HepG2 (cell line): Measurements from ENCODE around the gene MTRF1. TPM values are rescaled to one million over a fixed set of nuclear protein-coding genes. Genes with fewer than 3 reads are reported as not detected.

Experiments used
- ESRRA ChIP-seq: sonication (generic); formaldehyde crosslinking; IDR thresholded peaks from 2 replicates; pipeline ENCODE4 v1.5.1; 2020; ENCODE audit warnings: mild to moderate bottlenecking, low read depth, missing genetic modification reagents
- GABPB1 ChIP-seq: IDR thresholded peaks from 2 replicates; pipeline ENCODE4 v1.6.1; 2016; ENCODE audit warnings: mild to moderate bottlenecking, missing genetic modification reagents, moderate library complexity, missing compliant biosample characterization
- KAT8 ChIP-seq: IDR thresholded peaks from 2 replicates; pipeline ENCODE4 v1.6.1; 2016; ENCODE audit warnings: missing genetic modification reagents, missing compliant biosample characterization
- NFYB ChIP-seq: sonication (generic); formaldehyde crosslinking; IDR thresholded peaks from 2 replicates; pipeline ENCODE4 v1.4.0; 2020; ENCODE audit warnings: missing genetic modification reagents
- SAP130 ChIP-seq: IDR thresholded peaks from 2 replicates; pipeline ENCODE4 v1.6.1; 2016; ENCODE audit warnings: low read depth
- TCF7L2 ChIP-seq: IDR thresholded peaks from 2 replicates; pipeline ENCODE4 v1.6.1; 2011; ENCODE audit warnings: mild to moderate bottlenecking, low read depth, low read length, moderate library complexity
- TEAD3 ChIP-seq: optimal IDR thresholded peaks from 2 replicates; pipeline ENCODE3; 2016; ENCODE audit warnings: borderline replicate concordance
- TP53 ChIP-seq: sonication (generic); formaldehyde crosslinking; conservative IDR thresholded peaks from 2 replicates; pipeline ENCODE4 v1.4.0; 2020; ENCODE audit warnings: missing genetic modification reagents
- ZBTB38 ChIP-seq: sonication (generic); formaldehyde crosslinking; IDR thresholded peaks from 2 replicates; pipeline ENCODE4 v1.5.1; 2020; ENCODE audit warnings: mild to moderate bottlenecking, missing genetic modification reagents
- ZNF747 ChIP-seq: sonication (generic); formaldehyde crosslinking; IDR thresholded peaks from 2 replicates; pipeline ENCODE4 v1.8.1; 2023; ENCODE audit warnings: missing genetic modification reagents, mild to moderate bottlenecking, borderline replicate concordance
- ZNF761 ChIP-seq: sonication (generic); formaldehyde crosslinking; conservative IDR thresholded peaks from 2 replicates; pipeline ENCODE4 v1.4.0; 2020; ENCODE audit warnings: mild to moderate bottlenecking, missing genetic modification reagents
- polyA plus RNA-seq, 8 experiments: library from polyadenylated mRNA; depleted of rRNA in 3 of 8; stranded (reverse) in 7 of 8; unstranded in 1 of 8; fragments of >200 nt; fragmentation: Illumina TruSeq in 4 of 8; extraction: Trizol in 4 of 8; gene quantifications; 2 replicates each; pipeline versions ENCODE4 v1.2.1 to v1.2.3, GENCODE V29; 2011 to 2016; ENCODE audit warnings: low read depth in 4 of 8, missing spikeins in 1 of 8, mixed read lengths in 1 of 8; ENCODE audit not compliant: insufficient read depth in 1 of 8
- total RNA-seq, 5 experiments: library from RNA; depleted of rRNA; stranded (reverse); fragments of >200 nt; fragmentation: Illumina TruSeq; extraction: Trizol; gene quantifications; 2 replicates each; pipeline ENCODE4 v1.2.3, GENCODE V29; 2016; ENCODE audit warnings: low read depth in 1 of 5
- TF ChIP-seq, protein P1 (sequence below): sonication (generic); formaldehyde crosslinking; IDR thresholded peaks from 2 replicates; pipeline ENCODE4 v1.5.0; 2020; ENCODE audit warnings: missing genetic modification reagents
- TF ChIP-seq, protein P2 (sequence below): sonication (generic); formaldehyde crosslinking; IDR thresholded peaks from 2 replicates; pipeline ENCODE4 v1.4.0; 2020; ENCODE audit warnings: missing genetic modification reagents; ENCODE audit errors: not compliant biosample characterization
- TF ChIP-seq, protein P3 (sequence below): sonication (generic); formaldehyde crosslinking; IDR thresholded peaks from 2 replicates; pipeline ENCODE4 v1.5.1; 2020; ENCODE audit warnings: missing genetic modification reagents, mild to moderate bottlenecking, borderline replicate concordance
- TF ChIP-seq, protein P4 (sequence below), 2 experiments: sonication (generic) in 1 of 2; formaldehyde crosslinking in 1 of 2; IDR thresholded peaks; 2 replicates each; pipeline versions ENCODE4 v1.6.1 to v1.9.0; 2014 to 2022; ENCODE audit warnings: antibody characterized with exemption in 1 of 2, borderline replicate concordance in 1 of 2, inconsistent platforms in 1 of 2, low read depth in 1 of 2, missing genetic modification reagents in 1 of 2

The MTRF1 gene
- total and polyA plus RNA-seq, 2 of the 13 experiments (the other 11 are each of a cell fraction or from before 2014, with no cell fraction given), result 21.6 to 27.2 TPM

GRCh38 chr13:41311406-41312175, 48.2 kb upstream of the MTRF1 start (continued):
- TF ChIP-seq, protein P1, sequence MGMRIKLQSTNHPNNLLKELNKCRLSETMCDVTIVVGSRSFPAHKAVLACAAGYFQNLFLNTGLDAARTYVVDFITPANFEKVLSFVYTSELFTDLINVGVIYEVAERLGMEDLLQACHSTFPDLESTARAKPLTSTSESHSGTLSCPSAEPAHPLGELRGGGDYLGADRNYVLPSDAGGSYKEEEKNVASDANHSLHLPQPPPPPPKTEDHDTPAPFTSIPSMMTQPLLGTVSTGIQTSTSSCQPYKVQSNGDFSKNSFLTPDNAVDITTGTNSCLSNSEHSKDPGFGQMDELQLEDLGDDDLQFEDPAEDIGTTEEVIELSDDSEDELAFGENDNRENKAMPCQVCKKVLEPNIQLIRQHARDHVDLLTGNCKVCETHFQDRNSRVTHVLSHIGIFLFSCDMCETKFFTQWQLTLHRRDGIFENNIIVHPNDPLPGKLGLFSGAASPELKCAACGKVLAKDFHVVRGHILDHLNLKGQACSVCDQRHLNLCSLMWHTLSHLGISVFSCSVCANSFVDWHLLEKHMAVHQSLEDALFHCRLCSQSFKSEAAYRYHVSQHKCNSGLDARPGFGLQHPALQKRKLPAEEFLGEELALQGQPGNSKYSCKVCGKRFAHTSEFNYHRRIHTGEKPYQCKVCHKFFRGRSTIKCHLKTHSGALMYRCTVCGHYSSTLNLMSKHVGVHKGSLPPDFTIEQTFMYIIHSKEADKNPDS (CRISPR knock-in tag), result no peak
- 0 out of 2 replicates have a peak, but pooled peaks have one; percentile 32 for TF ChIP-seq ZBTB38
- TF ChIP-seq GABPB1 (CRISPR knock-in tag), result peak; percentile 57; the same call in 1 of the 2 replicates
- TF ChIP-seq, protein P2, sequence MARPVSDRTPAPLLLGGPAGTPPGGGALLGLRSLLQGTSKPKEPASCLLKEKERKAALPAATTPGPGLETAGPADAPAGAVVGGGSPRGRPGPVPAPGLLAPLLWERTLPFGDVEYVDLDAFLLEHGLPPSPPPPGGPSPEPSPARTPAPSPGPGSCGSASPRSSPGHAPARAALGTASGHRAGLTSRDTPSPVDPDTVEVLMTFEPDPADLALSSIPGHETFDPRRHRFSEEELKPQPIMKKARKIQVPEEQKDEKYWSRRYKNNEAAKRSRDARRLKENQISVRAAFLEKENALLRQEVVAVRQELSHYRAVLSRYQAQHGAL, result no peak
- peak; percentile 6 for TF ChIP-seq TEAD3 (CRISPR knock-in tag)
- TF ChIP-seq TCF7L2, result no peak
- TF ChIP-seq ZNF761 (CRISPR knock-in tag), result 0 out of 2 replicates have a peak, but pooled peaks have one; percentile 31
- TF ChIP-seq ZNF747 (CRISPR knock-in tag), result 0 out of 2 replicates have a peak, but pooled peaks have one; percentile 55
- peak; percentile 45; the same call in 1 of the 2 replicates for TF ChIP-seq KAT8 (CRISPR knock-in tag)
- TF ChIP-seq, protein P3, sequence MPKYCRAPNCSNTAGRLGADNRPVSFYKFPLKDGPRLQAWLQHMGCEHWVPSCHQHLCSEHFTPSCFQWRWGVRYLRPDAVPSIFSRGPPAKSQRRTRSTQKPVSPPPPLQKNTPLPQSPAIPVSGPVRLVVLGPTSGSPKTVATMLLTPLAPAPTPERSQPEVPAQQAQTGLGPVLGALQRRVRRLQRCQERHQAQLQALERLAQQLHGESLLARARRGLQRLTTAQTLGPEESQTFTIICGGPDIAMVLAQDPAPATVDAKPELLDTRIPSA, result 0 out of 2 replicates have a peak, but pooled peaks have one; percentile 35
- no peak for TF ChIP-seq NFYB
- TF ChIP-seq, protein P4, sequence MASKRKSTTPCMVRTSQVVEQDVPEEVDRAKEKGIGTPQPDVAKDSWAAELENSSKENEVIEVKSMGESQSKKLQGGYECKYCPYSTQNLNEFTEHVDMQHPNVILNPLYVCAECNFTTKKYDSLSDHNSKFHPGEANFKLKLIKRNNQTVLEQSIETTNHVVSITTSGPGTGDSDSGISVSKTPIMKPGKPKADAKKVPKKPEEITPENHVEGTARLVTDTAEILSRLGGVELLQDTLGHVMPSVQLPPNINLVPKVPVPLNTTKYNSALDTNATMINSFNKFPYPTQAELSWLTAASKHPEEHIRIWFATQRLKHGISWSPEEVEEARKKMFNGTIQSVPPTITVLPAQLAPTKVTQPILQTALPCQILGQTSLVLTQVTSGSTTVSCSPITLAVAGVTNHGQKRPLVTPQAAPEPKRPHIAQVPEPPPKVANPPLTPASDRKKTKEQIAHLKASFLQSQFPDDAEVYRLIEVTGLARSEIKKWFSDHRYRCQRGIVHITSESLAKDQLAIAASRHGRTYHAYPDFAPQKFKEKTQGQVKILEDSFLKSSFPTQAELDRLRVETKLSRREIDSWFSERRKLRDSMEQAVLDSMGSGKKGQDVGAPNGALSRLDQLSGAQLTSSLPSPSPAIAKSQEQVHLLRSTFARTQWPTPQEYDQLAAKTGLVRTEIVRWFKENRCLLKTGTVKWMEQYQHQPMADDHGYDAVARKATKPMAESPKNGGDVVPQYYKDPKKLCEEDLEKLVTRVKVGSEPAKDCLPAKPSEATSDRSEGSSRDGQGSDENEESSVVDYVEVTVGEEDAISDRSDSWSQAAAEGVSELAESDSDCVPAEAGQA (IDR thresholded peaks at IDR 0.05; ENCODE audit: low read depth), result no peak
- TF ChIP-seq, protein P4 (CRISPR knock-in tag; IDR thresholded peaks at IDR 0.05; ENCODE audit: borderline replicate concordance), result no peak
- 0 out of 2 replicates have a peak, but pooled peaks have one; percentile 13 for TF ChIP-seq ESRRA
- TF ChIP-seq SAP130 (CRISPR knock-in tag), result peak; percentile 28; the same call in 1 of the 2 replicates
- no peak for TF ChIP-seq TP53 (CRISPR knock-in tag)
